ENCODE data around the gene MR1. TPM values are rescaled to one million over a fixed set of nuclear protein-coding genes. Genes with fewer than 3 reads are reported as not detected.

MR1 gene
- total RNA-seq, 4 donors from 2014 or later, result 11.9 to 39.3 (median 15.2) TPM

- TF ChIP-seq CTCF (IDR thresholded peaks at IDR 0.05; ENCODE audit: low read depth), result no peak
Measured at GRCh38 chr1:181089017-181089675, 55.4 kb downstream of the MR1 start.

- TF ChIP-seq CTCF (IDR thresholded peaks at IDR 0.05; ENCODE audit: low read depth), result no peak
Measured at GRCh38 chr1:181089676-181090544, 56.1 kb downstream of the MR1 start.

- TF ChIP-seq CTCF (IDR thresholded peaks at IDR 0.05; ENCODE audit: low read depth), result no peak
Measured at GRCh38 chr1:181090641-181091126, 56.9 kb downstream of the MR1 start.

GRCh38 chr1:181091309-181092040 is 57.7 kb downstream of the MR1 start:
- no peak for TF ChIP-seq CTCF (IDR thresholded peaks at IDR 0.05; ENCODE audit: low read depth)

GRCh38 chr1:181092056-181092455 is 58.3 kb downstream of the MR1 start:
- TF ChIP-seq CTCF (IDR thresholded peaks at IDR 0.05; ENCODE audit: low read depth), result no peak

- no peak for TF ChIP-seq CTCF (IDR thresholded peaks at IDR 0.05; ENCODE audit: low read depth)
Measured at GRCh38 chr1:181092883-181093458, 59.2 kb downstream of the MR1 start.

All from subcutaneous adipose tissue (tissue), 4 donors.